Hepatocyte (in vitro differentiated cells): ENCODE measurements around the gene BORCS8. TPM values are rescaled to one million over a fixed set of nuclear protein-coding genes. Genes with fewer than 3 reads are reported as not detected.

ENCODE experiments used
- DNase-seq: peaks from one replicate; pipeline ENCODE4 v3.0.0-alpha.2; 2016; ENCODE audit warnings: low spot score
- H2AFZ ChIP-seq: fragments of 200-600 bp; sonication (generic); 2 replicates; pipeline ENCODE4 v1.6.0; 2016; ENCODE audit warnings: antibody characterized with exemption, mild to moderate bottlenecking
- H3K27ac ChIP-seq: fragments of 200-600 bp; sonication (generic); 2 replicates; pipeline ENCODE4 v1.5.1; 2016; ENCODE audit warnings: mild to moderate bottlenecking
- H3K27me3 ChIP-seq: fragments of 200-600 bp; sonication (generic); 2 replicates; pipeline ENCODE4 v1.6.1; 2016
- H3K36me3 ChIP-seq: fragments of 200-600 bp; sonication (generic); replicated peaks from 2 replicates; pipeline ENCODE4 v1.5.1; 2016; ENCODE audit warnings: low read depth; ENCODE audit not compliant: insufficient read depth
- H3K4me1 ChIP-seq: fragments of 200-600 bp; sonication (generic); 2 replicates; pipeline ENCODE4 v1.5.1; 2016; ENCODE audit warnings: mild to moderate bottlenecking, moderate library complexity; ENCODE audit not compliant: insufficient read depth
- H3K4me2 ChIP-seq: fragments of 200-600 bp; sonication (generic); 2 replicates; pipeline ENCODE4 v1.6.0; 2016
- H3K4me3 ChIP-seq: fragments of 200-600 bp; sonication (generic); 2 replicates; pipeline ENCODE4 v1.5.1; 2016; ENCODE audit warnings: mild to moderate bottlenecking
- H3K79me2 ChIP-seq: fragments of 200-600 bp; sonication (generic); 2 replicates; pipeline ENCODE4 v1.6.0; 2017; ENCODE audit warnings: mild to moderate bottlenecking
- H3K9me2 ChIP-seq: fragments of 200-600 bp; sonication (generic); replicated peaks from 2 replicates; pipeline ENCODE4 v1.6.0; 2017; ENCODE audit warnings: mild to moderate bottlenecking; ENCODE audit not compliant: insufficient read depth
- H3K9me3 ChIP-seq: fragments of 200-600 bp; sonication (generic); 2 replicates; pipeline ENCODE4 v1.5.1; 2016; ENCODE audit warnings: low read depth, mild to moderate bottlenecking
- H4K20me1 ChIP-seq: fragments of 200-600 bp; sonication (generic); 2 replicates; pipeline ENCODE4 v1.6.0; 2016; ENCODE audit warnings: mild to moderate bottlenecking; ENCODE audit not compliant: insufficient read depth, poor library complexity, severe bottlenecking
- CTCF ChIP-seq: fragments of 200-600 bp; sonication (generic); IDR thresholded peaks from 2 replicates; pipeline ENCODE4 v1.5.1; 2016; ENCODE audit warnings: antibody characterized with exemption, mild to moderate bottlenecking; ENCODE audit not compliant: poor library complexity
- EZH2 ChIP-seq: fragments of 200-600 bp; sonication (generic); IDR thresholded peaks from 2 replicates; pipeline ENCODE4 v1.6.1; 2016; ENCODE audit warnings: antibody characterized with exemption, mild to moderate bottlenecking, borderline replicate concordance
- EZH2phosphoT487 ChIP-seq: fragments of 200-600 bp; sonication (generic); IDR thresholded peaks from one replicate; pipeline ENCODE4 v1.6.1; 2018; ENCODE audit warnings: antibody characterized with exemption, mild to moderate bottlenecking, low read depth, moderate library complexity; ENCODE audit not compliant: unreplicated experiment, severe bottlenecking
- WGBS: methylation state at CpG from one replicate; pipeline ENCODE4 v1.1.6; 2016; ENCODE audit warnings: low lambda C conversion rate; ENCODE audit errors: missing lambda C conversion rate; 5-methylcytosine and 5-hydroxymethylcytosine counted together
- polyA plus RNA-seq: library from polyadenylated mRNA; unstranded; fragments of >200 nt; fragmentation: Nextera tagmentation; extraction: Ambion mirVana; gene quantifications from 2 replicates; pipeline ENCODE4 v1.2.1, GENCODE V29; 2016
- total RNA-seq: library from RNA; depleted of rRNA; stranded (reverse); fragments of >200 nt; gene quantifications from 2 replicates; pipeline ENCODE4 v1.2.3, GENCODE V29; 2014

BORCS8 gene
- total and polyA plus RNA-seq, 2 experiments from 2014 or later = 13.1 to 25.6 TPM

- H3K4me3 ChIP-seq = no peak overlapping the region
- no peaks in the 10 kb centered on the region for H3K9me2 ChIP-seq
- H3K27me3 ChIP-seq = no peaks in the 10 kb centered on the region
- no peak for DNase-seq
- TF ChIP-seq CTCF = no peak
- no peak for TF ChIP-seq EZH2phosphoT487
- TF ChIP-seq EZH2 = no peak
- H3K9me3 ChIP-seq = no peaks in the 10 kb centered on the region
- H4K20me1 ChIP-seq = no peaks in the 10 kb centered on the region
- H3K79me2 ChIP-seq = peaks cover 41% of the 10 kb centered on the region
- no peaks in the 10 kb centered on the region for H3K36me3 ChIP-seq
- no peak overlapping the region for H2AFZ ChIP-seq
- 92% methylated on average over 5 of the region's 5 CpGs for WGBS
- H3K4me1 ChIP-seq = peaks cover 12% of the 10 kb centered on the region
- H3K27ac ChIP-seq = no peak overlapping the region
- H3K4me2 ChIP-seq = peak overlapping the region; percentile 72
Observed at GRCh38 chr19:19193926-19194325, 2.0 kb upstream of the BORCS8 start.

- Histone ChIP-seq H4K20me1 (no peaks in the 10 kb centered on the region), H3K27ac (peak overlapping the region; percentile 22), H3K9me3 (no peaks in the 10 kb centered on the region), H3K4me3 (peak overlapping the region; percentile 37), H3K4me1 (peaks cover 12% of the 10 kb centered on the region), H3K9me2 (no peaks in the 10 kb centered on the region), H3K79me2 (peaks cover 41% of the 10 kb centered on the region), H3K27me3 (no peaks in the 10 kb centered on the region), H3K4me2 (peak overlapping the region; percentile 72), H2AFZ (peak overlapping the region; percentile 54), H3K36me3 (no peaks in the 10 kb centered on the region)
- WGBS = 2% methylated on average over 22 of the region's 22 CpGs
- TF ChIP-seq CTCF = no peak
- no peak for TF ChIP-seq EZH2
- no peak for TF ChIP-seq EZH2phosphoT487
- DNase-seq = no peak
Observed at GRCh38 chr19:19192910-19193423, 1.0 kb upstream of the BORCS8 start.

- 1% methylated on average over 16 of the region's 17 CpGs for WGBS
- DNase-seq = no peak
- Histone ChIP-seq H3K27me3 (no peaks in the 10 kb centered on the region), H3K27ac (peak overlapping the region; percentile 96), H3K36me3 (no peaks in the 10 kb centered on the region), H3K79me2 (peaks cover 41% of the 10 kb centered on the region), H3K4me2 (peak overlapping the region; percentile 74), H3K9me3 (no peaks in the 10 kb centered on the region), H2AFZ (peak overlapping the region; percentile 87), H3K9me2 (no peaks in the 10 kb centered on the region), H4K20me1 (no peaks in the 10 kb centered on the region), H3K4me3 (peak overlapping the region; percentile 42), H3K4me1 (peaks cover 12% of the 10 kb centered on the region)
- no peak for TF ChIP-seq CTCF
- TF ChIP-seq EZH2 = no peak
- TF ChIP-seq EZH2phosphoT487 = no peak
Observed at GRCh38 chr19:19191768-19192077, 229 bp downstream of the BORCS8 start.

- Histone ChIP-seq H3K9me3 (no peaks in the 10 kb centered on the region), H2AFZ (no peak overlapping the region), H3K36me3 (no peaks in the 10 kb centered on the region), H3K79me2 (peaks cover 26% of the 10 kb centered on the region), H4K20me1 (no peaks in the 10 kb centered on the region), H3K4me3 (no peak overlapping the region), H3K4me2 (no peak overlapping the region), H3K9me2 (no peaks in the 10 kb centered on the region), H3K4me1 (peaks cover 7% of the 10 kb centered on the region), H3K27ac (no peak overlapping the region), H3K27me3 (no peaks in the 10 kb centered on the region)
- no peak for DNase-seq
- no peak for TF ChIP-seq EZH2
- TF ChIP-seq EZH2phosphoT487 = no peak
- no peak for TF ChIP-seq CTCF
- 96% methylated on average over 14 of the region's 14 CpGs for WGBS
Observed at GRCh38 chr19:19186742-19187141, 5.2 kb downstream of the BORCS8 start.
